ENCODE measurements around the gene CFAP299. TPM values are rescaled to one million over a fixed set of nuclear protein-coding genes. Genes with fewer than 3 reads are reported as not detected.

Gene CFAP299
- total RNA-seq, 1 experiment from 2014 or later: not detected

DNA sequence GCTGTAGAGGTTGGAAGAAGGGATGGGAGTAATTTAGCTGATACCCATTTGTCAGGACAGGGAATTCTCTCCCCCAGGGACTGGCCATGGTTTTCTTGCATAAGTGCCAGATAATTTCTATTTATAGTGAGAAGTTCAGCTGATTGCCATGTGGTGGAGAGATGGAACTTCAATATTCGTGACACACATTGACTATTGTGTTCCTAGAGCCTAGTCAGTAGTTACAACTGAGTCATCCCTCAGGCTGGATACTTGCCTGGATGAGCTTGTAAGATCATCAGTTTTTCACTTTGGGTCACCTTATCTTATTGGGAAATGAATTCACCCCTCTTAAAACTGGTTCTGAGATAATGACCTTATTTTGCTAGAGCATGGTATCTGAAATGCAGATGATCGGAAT lies 32.2 kb downstream of the CFAP299 start:
- no peaks in the 10 kb centered on the region for H4K20me1 ChIP-seq (ENCODE audit: insufficient read depth)
- no peaks in the 10 kb centered on the region for H3K36me3 ChIP-seq (ENCODE audit: control insufficient read depth in 1 of 2, insufficient read depth in 2 of 2, low read length in 2 of 2)
- no peak overlapping the region for H3K9ac ChIP-seq (ENCODE audit: low read length)
- no peak overlapping the region for H2AFZ ChIP-seq (ENCODE audit: low read depth, low read length, poor library complexity, severe bottlenecking)
- ChIA-PET CTCF (interaction anchor here (0.6 to 0.8 kb wide), 2 partner anchors 197 to 703 kb away, joined by 3 read pairs; no protein-coding TSS in a partner anchor), POLR2A (no interaction called here), RAD21 (ENCODE audit: low non-redundant PET in 1 of 2, low total read pairs in 2 of 2, uncharacterized antibody in 2 of 2, unreplicated experiment in 2 of 2) (no interaction called here)
- ATAC-seq (no peak), DNase-seq (ENCODE audit: low read depth, low spot score) (no peak)
- no peaks in the 10 kb centered on the region for H3K9me3 ChIP-seq (ENCODE audit: control insufficient read depth in 1 of 2, insufficient read depth in 1 of 2, low read depth in 1 of 2, low read length in 2 of 2)
- no peak overlapping the region for H3K4me3 ChIP-seq (replicated peaks in 1 of 2; ENCODE audit: low read depth in 1 of 2, low read length in 2 of 2)
- no peaks in the 10 kb centered on the region for H3K4me1 ChIP-seq (ENCODE audit: control insufficient read depth in 1 of 2, insufficient read depth in 2 of 2, low read length in 2 of 2)
- H3K9me2 ChIP-seq (ENCODE audit: insufficient read depth): no peaks in the 10 kb centered on the region
- H3K79me2 ChIP-seq (ENCODE audit: insufficient read depth, low read length): no peaks in the 10 kb centered on the region
- no peak overlapping the region for H3K27ac ChIP-seq (ENCODE audit: low read depth, low read length)
- H3K4me2 ChIP-seq (ENCODE audit: low read length): no peak overlapping the region
- intact Hi-C loops (cut with micrococcal nuclease): no loop called here
- H3K27me3 ChIP-seq (ENCODE audit: insufficient read depth, low read length): peaks cover 5% of the 10 kb centered on the region; the same call in 1 of the 2 replicates
- no TSS peak for BruUV-seq (replicated peaks)
- no peak for TF ChIP-seq RAD21 (IDR thresholded peaks at IDR 0.05; ENCODE audit: low read depth)
- TF ChIP-seq, protein P1, sequence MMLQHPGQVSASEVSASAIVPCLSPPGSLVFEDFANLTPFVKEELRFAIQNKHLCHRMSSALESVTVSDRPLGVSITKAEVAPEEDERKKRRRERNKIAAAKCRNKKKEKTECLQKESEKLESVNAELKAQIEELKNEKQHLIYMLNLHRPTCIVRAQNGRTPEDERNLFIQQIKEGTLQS (IDR thresholded peaks at IDR 0.05): no peak
- no peak for TF ChIP-seq TCF7L2 (IDR thresholded peaks at IDR 0.05; ENCODE audit: borderline replicate concordance, extremely low read depth, insufficient read depth, insufficient read length)
- no peak for TF ChIP-seq CBX3 (IDR thresholded peaks at IDR 0.05; ENCODE audit: low read depth)
- no peak for TF ChIP-seq EGR1 (IDR thresholded peaks at IDR 0.05; ENCODE audit: low read depth)
- TF ChIP-seq POLR2AphosphoS5 (IDR thresholded peaks at IDR 0.05; ENCODE audit: low read depth, low read length): no peak
- TF ChIP-seq, protein P2, sequence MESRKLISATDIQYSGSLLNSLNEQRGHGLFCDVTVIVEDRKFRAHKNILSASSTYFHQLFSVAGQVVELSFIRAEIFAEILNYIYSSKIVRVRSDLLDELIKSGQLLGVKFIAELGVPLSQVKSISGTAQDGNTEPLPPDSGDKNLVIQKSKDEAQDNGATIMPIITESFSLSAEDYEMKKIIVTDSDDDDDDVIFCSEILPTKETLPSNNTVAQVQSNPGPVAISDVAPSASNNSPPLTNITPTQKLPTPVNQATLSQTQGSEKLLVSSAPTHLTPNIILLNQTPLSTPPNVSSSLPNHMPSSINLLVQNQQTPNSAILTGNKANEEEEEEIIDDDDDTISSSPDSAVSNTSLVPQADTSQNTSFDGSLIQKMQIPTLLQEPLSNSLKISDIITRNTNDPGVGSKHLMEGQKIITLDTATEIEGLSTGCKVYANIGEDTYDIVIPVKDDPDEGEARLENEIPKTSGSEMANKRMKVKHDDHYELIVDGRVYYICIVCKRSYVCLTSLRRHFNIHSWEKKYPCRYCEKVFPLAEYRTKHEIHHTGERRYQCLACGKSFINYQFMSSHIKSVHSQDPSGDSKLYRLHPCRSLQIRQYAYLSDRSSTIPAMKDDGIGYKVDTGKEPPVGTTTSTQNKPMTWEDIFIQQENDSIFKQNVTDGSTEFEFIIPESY (IDR thresholded peaks at IDR 0.05; ENCODE audit: extremely low read depth, insufficient replicate concordance, low read length): no peak
- no peak for TF ChIP-seq SP1 (IDR thresholded peaks at IDR 0.05; ENCODE audit: low read depth)

DNA sequence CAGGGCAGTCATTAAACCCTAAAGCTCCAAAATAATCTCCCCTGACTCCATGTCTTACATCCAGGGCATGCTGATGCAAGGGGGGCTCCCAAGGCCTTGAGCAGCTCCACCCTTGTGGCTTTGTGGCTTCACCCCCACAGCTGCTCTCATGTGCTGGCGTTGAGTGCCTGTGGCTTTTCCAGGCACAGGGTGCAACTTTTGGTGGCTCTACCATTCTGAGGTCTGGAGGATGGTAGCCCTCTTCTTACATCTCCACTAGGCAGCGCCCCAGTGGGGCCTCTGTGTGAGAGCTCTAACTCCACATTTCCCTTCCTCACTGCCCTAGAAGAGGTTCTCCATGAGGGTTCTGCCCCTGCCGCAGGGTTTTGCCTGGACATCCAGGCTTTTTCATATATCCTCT lies 35.1 kb downstream of the CFAP299 start:
- no peak overlapping the region for H3K4me2 ChIP-seq (ENCODE audit: low read length)
- no peak overlapping the region for H2AFZ ChIP-seq (ENCODE audit: low read depth, low read length, poor library complexity, severe bottlenecking)
- peaks cover 5% of the 10 kb centered on the region; the same call in 1 of the 2 replicates for H3K27me3 ChIP-seq (ENCODE audit: insufficient read depth, low read length)
- no peak for DNase-seq (ENCODE audit: low read depth, low spot score)
- ChIA-PET RAD21 (ENCODE audit: low non-redundant PET in 1 of 2, low total read pairs in 2 of 2, uncharacterized antibody in 2 of 2, unreplicated experiment in 2 of 2) (no interaction called here), POLR2A (no interaction called here), CTCF (no interaction called here)
- H3K79me2 ChIP-seq (ENCODE audit: insufficient read depth, low read length): no peaks in the 10 kb centered on the region
- H3K27ac ChIP-seq (ENCODE audit: low read depth, low read length): no peak overlapping the region
- no peak overlapping the region for H3K4me3 ChIP-seq (replicated peaks in 1 of 2; ENCODE audit: low read depth in 1 of 2, low read length in 2 of 2)
- H3K9me3 ChIP-seq (ENCODE audit: control insufficient read depth in 1 of 2, insufficient read depth in 1 of 2, low read depth in 1 of 2, low read length in 2 of 2): no peaks in the 10 kb centered on the region
- no peak overlapping the region for H3K9ac ChIP-seq (ENCODE audit: low read length)
- intact Hi-C loops (cut with micrococcal nuclease): no loop called here
- ATAC-seq: no peak
- BruUV-seq (replicated peaks): no TSS peak
- H3K9me2 ChIP-seq (ENCODE audit: insufficient read depth): no peaks in the 10 kb centered on the region
- no peaks in the 10 kb centered on the region for H3K4me1 ChIP-seq (ENCODE audit: control insufficient read depth in 1 of 2, insufficient read depth in 2 of 2, low read length in 2 of 2)
- H3K36me3 ChIP-seq (ENCODE audit: control insufficient read depth in 1 of 2, insufficient read depth in 2 of 2, low read length in 2 of 2): no peaks in the 10 kb centered on the region
- H4K20me1 ChIP-seq (ENCODE audit: insufficient read depth): no peaks in the 10 kb centered on the region
- TF ChIP-seq EGR1 (IDR thresholded peaks at IDR 0.05; ENCODE audit: low read depth) (no peak), FOSL1 (IDR thresholded peaks at IDR 0.05; ENCODE audit: low read depth) (no peak), CEBPB (IDR thresholded peaks at IDR 0.05; ENCODE audit: low read depth) (no peak), SIN3A (IDR thresholded peaks at IDR 0.05; ENCODE audit: low read depth) (no peak), YY1 (IDR thresholded peaks at IDR 0.05; ENCODE audit: extremely low read depth, insufficient replicate concordance, low read depth, low read length) (no peak), SRF (IDR thresholded peaks at IDR 0.05; ENCODE audit: low read depth) (no peak), EZH2phosphoT487 (IDR thresholded peaks at IDR 0.05; ENCODE audit: borderline replicate concordance) (no peak)

Measured in HCT116 (cell line).